ENCODE results near the gene ARHGAP33.
"Not testable (repeated sequence)": the region's sequence is repeated elsewhere in the genome, so short reads cannot be mapped to it uniquely, and the experiment has no call there.

ARHGAP33 gene

DNA sequence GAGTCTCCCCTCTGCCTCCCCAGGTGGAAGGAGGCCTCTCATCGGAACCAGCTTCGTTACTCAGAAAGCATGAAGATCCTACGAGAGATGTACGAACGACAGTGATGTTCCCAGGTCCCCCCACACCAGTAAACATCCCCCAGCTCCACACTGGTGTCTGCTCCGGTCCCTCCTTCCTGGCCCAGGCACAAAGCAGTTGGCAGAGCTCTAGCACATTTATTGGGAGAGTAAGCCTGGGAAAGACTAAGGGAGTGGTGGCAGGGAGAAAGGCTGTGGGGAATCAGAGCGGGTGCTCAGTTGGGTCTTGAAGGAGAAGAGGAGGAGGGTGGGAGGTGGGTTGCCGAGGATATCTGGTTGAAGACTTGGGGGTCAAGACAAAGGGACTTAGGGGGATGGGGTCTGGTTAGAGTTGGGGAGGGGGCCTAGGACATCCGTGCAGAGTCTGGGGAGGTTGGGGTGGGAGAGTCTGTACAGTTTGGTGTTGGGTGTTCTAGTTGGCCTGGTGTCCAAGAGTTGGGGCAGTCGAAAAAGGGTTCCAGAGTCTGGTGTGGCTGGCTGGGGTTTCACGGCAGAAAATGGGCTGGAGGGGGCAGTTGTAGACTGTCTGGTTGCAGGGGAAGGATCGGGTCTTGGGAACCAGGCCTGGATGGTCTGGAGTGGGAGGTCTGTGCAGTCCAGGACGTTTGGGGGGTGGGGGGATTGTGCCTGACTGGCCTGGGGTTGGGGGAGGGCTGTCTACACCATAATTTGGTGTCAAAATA, 20.8 kb upstream of the ARHGAP33 start:
- DNase-seq (ENCODE audit: insufficient read length, low spot score), result no peak
- FAIRE-seq, result no peak

DNA sequence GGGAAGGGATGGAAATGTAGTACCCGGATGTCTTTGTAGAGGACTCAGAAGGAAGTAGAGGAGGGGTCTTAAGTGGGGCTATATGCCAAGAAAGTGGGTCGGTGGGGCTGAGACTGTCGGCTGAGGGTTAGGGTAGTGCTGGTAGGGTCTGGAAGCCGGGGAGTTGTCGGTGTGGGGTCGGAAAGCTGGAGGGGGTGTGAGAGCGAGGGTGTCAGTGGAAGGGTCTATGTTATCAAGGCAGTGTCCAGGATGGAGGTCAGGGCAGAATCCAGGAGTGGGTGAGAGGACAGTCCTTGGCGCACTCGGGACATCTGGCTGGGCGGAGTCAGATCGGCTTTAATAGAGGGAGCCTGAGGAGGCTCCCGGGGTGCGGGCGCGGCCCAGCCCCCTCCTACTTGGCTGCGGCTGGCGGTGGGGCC, 20.2 kb upstream of the ARHGAP33 start:
- DNase-seq (ENCODE audit: insufficient read length, low spot score), result no peak
- FAIRE-seq, result no peak

DNA sequence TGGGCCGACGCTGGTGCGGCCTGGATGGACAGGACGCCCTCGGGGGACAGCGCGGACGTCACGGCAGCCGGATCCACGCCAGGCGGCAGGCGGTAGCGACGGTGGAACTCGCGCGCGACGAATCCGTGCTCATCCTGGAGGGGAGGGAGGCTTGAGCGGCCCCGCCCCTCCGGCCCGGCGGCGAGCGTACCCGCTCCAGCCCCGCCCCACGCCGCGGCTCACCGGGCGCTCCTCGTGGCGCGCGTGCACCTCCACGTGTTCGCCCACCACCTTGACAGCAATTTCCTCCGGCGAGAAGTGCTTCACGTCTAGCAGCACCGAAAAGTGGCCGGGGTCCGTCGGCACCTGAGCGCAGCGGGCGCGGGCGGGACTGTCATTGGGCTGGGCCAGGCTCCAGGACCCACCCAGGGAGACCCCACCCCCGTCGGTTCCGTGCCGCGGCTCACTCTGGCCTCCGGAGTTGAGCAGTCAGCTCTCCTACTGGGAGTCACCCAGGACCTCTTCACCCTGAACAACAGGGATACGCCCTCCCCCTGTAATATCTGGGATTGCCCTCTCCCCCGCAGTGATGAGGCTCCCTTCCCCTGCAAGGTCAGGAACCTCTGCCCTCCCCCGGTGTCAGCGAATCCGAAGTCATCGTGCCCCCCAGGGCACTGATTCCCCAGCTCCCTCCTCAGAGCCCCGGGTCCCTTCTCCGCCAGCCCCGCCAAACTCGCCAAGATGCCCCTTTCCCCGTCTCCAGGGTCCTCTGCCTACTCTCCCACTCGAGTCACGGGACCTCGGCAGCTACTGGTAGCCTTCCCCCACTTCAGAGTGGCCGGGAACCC, 19.6 kb upstream of the ARHGAP33 start:
- DNase-seq (ENCODE audit: insufficient read length, low spot score) (no peak), FAIRE-seq (no peak)

DNA sequence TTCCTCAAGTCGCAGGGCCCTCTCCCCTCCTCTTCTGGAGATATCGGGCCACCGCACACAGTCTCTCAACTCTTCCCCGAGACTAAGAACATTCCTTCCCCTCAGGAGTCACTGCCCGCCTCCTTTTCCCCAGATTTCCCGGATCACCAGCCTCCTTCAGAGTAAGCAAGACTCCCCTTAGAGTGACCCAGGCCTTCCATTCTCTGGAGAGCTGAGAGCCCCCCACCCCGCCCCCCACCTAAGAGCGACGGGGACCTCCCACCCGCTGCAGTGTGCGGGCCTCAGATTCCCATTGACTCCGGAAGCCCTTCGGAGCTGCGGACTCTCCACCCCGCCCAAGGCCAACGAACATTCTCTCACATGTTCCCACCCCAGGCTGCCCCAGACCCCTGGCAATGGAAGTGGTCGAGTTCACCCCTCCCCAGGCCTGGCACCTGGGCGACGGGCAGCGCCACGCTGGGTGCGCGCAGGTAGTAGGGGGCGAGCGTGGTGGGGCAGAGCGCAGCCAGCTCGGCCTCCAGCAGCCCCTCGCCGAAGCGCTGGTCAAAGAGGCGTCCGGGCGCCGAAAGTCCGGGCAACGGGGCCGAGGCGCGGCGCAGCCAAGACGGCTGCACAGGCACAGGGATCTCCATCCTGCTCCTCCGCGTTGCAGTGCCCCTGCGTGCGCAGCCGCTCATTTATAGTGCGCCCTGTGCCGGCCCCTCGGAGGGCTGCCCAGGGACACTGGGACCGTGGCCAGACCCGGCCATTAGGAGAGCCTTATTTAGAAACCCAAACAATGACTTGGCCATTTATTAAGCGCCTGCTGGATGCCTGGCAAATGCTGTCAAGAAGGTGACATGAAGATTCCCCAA, 18.8 kb upstream of the ARHGAP33 start, which contains the start of gene HSPB6:
Gene HSPB6 (minus strand): TSS at position 653 of the 854 bp plus-strand sequence. CDS start 21 bp downstream, at position 632.
- FAIRE-seq (no peak), DNase-seq (ENCODE audit: insufficient read length, low spot score) (no peak)

DNA sequence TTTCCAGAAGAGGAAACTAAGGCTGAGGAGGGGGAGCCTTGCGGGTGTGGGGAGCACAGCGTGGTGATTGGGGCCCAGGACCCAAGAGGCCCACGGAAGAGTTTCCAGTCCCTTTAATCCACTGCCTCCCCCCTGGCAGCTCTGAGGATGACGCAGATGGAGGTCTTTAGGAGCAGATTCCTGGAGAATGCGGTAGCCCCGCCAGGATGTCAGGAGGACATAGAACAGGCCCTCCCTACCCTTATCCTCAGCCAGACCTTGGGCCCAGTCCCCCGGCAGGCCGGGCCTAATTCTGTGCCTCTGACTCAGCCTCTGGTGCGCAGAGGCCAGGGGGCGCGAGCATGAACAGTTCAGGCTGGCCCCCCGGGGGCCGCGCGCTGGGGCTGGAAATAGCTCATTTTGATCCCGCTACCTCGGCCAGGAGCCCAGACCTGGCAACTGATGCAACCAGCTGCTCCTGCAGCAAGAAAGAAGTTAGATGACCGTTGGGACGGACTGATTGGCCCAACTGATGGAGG, 18.1 kb upstream of the ARHGAP33 start:
- FAIRE-seq, result no peak

DNA sequence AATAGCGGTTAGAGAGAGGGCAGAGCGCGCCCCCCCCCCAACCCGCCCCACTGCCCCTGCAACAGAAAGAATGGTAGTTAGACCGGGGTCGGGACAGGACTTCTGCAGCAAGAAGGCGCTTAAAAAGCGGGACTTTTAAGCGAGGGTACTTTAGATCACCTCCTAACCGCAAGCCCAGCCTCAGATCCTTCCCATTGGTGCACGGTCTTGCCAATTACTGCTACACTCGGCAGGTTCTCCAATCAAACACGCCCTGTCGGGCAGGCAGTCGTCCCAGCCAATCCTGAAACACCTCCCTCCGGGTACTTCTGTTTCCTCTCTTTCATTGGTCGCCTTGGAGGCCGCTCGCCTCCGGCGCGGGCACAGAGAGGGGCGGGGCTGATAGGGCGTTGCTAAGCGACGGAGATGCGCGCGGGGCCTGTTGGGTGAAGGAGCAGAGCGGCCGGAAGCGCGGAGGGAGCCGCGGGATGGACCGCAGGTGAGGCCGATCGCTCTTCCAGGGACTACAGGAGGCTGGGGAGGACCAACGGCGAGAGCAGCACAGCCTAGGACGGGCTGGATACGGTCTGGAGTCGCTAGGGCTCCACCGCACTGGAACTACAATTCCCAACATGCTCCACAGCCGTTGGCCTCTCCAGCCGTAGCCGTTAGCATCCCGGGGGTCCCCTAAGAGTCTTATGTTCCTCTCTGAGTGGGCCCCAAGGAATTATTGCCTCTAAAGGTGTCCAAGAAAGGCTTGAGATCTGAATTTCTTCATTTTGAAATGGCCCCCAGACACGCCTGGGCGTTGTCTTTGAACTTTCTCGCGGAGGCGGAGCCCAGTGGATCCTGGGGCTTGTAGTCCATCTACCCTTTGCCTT, 17.4 kb upstream of the ARHGAP33 start, which contains the start of gene PROSER3:
Gene PROSER3 (plus strand): TSS at position 428 of the 860 bp plus-strand sequence. CDS start 40 bp downstream, at position 468.
- FAIRE-seq (peak; percentile 100), DNase-seq (ENCODE audit: insufficient read length, low spot score) (peak; percentile 98)

More for the DNA sequence above, 18.1 kb upstream of the ARHGAP33 start:
- no peak for DNase-seq (ENCODE audit: insufficient read length, low spot score)

DNA sequence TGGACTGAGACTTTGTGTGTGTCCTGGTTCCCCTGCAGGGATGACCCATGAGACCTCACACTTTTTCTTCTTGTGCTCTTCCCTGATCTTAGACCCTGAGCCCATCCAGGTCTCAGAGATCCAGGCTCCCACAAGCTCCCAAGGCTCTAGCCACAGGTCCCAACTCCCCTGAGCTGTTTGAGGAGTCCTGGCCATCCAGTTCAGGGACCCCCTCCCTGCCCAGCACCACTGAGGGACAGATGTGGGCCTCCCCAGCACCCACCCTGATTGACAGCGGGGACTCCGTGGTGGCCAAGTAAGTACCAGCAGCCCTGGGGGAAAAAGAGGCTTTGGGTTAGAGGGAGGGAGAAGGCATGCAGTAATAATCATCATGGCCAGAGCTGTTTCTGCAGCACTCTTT, 15.7 kb upstream of the ARHGAP33 start:
- no peak for FAIRE-seq
- no peak for DNase-seq (ENCODE audit: insufficient read length, low spot score)

DNA sequence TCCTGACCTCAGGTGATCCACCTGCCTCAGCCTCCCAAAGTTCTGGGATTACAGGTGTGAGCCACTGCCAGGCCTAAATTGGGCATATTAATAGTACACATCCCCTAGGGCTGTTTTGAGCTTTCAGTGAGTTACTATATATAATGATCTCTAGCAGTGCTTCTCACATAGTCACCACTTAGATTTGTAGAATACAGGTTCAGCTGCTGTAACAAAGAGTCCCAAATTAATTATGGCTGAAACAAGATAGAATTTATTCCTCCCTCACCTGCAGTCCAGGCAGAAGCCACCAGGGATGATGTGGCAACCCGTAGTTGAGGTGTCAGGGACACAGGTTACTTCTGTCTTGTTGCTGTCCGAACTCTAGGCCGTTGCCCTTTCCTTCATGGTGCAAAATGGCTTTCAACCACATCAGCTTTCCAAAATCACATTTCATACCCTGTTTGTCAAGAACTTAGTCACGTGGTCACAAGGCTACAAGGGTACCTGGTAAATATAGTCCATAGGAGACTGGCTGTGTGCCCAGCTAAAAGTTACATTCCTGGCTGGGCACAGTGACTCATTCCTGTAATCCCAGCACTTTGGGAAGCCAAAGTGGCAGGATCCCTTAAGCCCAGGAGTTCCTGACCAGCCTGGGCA, 14.5 kb upstream of the ARHGAP33 start:
- no peak for FAIRE-seq
- DNase-seq (ENCODE audit: insufficient read length, low spot score), result no peak

DNA sequence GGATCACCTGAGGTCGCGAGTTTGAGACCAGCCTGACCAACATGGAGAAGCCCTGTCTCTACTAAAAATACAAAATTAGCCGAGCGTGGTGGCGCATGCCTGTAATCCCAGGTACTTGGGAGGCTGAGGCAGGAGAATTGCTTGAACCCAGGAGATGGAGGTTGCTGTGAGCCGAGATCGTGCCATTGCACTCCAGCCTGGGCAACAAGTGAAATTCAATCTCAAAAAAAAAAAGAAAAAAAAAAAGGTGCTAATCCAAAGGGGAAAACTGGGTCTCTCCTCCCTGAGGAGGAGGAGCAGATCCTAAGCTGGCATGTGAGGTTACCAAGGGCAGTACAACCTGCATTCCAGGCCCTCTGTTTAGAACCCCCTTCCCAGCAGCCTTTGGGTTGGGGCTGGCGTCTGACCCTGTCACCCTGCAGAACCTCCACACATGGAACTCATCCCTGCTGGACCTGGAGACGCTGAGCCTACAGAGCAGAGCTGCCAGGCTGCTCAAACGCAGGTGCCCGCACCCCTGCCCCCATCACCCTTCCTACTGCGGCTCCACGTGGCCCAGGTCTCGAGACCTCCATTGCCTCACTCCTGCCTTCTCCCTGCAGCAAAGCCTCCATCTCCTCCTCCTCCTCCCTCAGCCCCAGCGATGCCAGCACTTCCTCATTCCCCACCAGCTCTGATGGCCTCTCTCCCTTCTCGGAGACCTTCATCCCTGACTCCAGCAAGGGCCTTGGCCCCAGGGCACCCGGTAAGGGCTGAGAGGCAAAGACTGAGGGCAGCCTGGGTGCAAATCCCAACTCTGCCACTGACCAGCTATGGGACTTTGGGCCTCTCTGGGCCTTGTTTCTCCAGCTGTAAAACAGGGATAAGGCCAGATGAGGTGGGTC, 10.7 kb upstream of the ARHGAP33 start:
- DNase-seq (ENCODE audit: insufficient read length, low spot score) (no peak), FAIRE-seq (no peak)

DNA sequence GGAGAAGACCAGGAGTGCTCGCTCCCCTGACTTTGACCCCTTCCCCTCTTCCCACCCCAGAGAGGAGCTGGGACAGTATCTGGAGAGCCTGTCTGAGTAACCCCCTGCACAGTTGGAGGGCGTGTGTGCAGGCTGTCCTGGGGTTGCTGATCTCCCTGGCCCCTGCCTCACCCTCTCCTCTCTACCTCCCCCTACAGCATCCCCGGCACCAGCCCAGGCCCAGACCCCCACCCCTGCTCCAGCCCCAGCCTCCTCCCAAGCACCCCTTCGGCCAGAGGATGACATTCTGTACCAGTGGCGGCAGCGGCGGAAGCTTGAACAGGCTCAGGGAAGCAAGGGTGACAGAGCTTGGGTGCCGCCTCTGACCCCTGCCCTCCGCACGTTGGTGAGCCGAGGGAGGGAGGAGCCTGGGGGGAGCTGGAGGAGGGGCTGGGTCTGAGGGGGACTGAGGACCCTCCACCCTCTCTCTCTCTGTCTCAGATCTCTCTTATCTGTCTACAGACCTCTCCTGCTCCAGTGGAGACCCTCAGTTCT, 8.7 kb upstream of the ARHGAP33 start:
- FAIRE-seq (no peak), DNase-seq (ENCODE audit: insufficient read length, low spot score) (no peak)

DNA sequence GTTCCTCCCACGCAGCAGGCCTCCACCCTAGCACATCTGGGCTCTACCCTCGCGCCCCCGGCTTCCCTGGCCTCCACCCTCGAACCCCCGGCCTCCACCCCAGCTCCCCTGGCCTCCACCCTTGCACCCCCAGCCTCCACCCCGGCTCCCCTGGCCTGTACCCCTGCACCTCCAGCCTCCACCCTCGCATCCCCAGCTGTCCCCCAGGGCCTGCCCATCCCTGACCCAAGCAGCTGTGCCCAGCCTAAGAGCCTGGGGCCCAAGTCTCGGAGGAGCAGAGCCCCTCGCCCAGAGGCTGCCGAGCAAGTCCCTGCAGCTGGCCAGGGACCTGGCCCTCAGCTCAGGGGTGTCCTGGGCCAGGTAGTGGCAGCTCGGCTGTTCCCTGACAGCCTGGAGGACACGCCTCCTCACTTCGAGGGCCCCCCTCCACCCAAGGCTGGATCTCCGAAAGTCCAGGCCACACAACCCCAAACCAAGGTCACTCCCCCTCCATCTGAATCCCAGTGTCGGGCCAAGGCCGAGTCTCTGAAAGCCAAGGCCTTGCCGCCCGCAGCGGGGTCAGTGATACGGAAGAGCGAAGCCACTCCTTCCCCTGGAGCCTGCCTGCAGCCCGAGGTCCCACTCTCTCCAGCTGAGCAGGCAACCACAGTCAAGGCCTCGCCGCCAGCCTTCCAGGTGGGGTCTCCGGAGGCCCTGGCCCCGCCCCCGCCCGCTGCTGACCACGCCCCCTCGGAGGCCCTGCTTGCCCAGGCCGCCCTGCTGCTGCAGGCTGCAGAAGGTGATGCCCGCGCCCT, 7.9 kb upstream of the ARHGAP33 start:
- no peak for FAIRE-seq
- DNase-seq (ENCODE audit: insufficient read length, low spot score), result no peak

DNA sequence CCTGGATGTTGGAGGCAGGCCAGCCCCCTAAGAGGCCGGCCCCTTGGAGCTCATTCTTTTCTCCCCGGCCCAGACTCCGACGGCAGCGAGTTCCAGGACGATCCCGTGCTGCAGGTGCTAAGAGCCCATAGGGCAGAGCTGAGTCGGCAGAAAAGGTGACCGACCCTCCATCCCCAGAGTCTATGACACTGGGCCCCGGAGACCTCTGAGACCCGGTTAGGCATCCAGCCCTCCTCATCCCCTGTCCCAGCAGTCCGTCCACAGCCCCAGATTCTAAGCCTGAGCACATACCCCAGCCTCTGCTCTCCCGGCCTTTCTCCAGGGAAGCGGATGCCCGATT, 7.3 kb upstream of the ARHGAP33 start:
- FAIRE-seq (no peak), DNase-seq (ENCODE audit: insufficient read length, low spot score) (no peak)

DNA sequence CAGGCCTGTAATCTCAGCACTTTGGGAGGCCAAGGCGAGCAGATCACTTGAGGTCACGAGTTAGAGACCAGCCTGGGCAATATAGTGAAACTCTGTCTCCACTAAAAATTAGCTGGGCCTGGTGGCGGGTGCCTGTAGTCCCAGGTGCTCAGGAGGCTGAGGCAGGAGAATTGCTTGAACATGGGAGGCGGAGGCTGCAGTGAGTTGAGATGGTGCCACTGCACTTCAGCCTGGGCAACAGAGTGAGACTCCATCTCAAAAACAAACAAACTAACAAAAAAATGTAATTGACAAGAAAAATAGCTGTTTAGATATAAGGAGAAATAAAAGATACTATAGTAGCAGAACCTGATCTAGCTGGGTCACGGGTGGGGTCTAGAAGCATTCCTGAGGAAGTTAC, 3.0 kb upstream of the ARHGAP33 start:
- FAIRE-seq; DNase-seq (ENCODE audit: insufficient read length, low spot score): not testable (repeated sequence)

DNA sequence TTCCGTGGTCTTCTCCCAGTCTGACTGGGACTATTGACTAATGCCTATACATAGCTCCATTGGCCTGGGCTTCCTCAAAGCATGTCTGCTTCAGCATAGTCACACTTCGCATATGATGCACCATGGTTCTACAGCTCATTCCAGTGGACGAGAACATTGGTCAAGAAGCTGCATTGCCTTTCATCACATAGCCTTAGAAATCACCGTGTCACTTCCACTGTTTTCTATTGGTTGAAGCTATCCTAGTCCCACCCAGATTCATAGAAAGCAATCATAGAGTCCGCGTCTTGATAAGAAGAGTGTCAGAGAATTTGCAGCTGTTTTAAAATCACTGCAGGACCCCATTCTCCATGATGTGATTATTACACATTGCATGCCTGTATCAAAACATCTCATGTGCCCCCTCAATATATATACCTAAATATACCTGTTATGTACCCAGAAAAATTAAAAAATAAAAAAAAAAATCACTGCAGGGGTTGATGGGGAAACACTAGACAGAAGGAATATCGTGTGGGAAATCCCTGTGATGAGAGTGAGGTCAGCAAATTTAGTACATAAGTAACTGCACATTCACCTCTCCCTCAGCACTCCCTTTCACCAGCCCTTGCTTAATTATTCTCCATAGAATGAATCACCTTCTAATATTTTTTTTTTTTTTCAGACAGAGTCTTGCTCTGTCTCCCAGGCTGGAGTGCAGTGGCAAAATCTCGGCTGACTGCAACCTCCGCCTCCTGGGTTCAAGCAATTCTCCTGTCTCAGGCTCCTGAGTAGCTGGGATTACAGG, 2.2 kb upstream of the ARHGAP33 start:
- FAIRE-seq, result no peak
- DNase-seq (ENCODE audit: insufficient read length, low spot score), result no peak

DNA sequence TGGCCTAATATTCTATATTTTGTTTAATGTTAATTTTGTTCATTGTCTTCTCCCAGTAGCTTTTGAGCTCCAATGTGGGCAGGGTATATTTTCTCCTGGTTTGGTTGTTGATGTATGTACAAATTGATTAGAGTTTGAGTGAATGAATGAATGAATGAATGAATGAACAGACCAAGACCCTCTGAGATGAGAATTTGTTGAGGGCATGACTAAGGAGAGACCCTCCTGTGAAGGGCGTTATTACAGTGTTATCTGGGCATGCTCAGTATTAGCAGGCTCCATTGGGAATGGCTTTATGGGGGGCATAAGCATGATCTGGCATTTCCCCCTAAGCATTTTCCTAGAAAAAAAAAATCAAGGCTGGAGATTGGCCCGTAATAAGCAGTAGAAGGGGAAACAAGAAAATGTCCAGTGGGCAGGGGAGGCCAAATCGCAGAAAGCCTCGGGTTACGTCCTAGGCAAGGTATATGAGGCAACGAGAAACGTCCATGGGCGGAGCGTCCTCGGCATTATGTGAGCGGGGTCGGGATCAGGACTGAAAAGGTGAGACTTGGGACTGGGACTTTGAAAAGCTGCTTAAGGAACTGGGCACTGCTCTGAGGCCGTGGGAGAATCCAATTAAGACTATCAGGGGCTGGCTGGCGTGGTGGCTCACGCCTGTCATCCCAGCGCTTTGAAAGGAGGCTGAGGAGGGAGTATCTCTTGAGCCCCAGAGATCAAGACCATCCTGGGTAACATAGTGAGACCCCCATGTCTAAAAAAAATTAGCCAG, 904 bp upstream of the ARHGAP33 start:
- DNase-seq (ENCODE audit: insufficient read length, low spot score) (no peak), FAIRE-seq (no peak)

DNA sequence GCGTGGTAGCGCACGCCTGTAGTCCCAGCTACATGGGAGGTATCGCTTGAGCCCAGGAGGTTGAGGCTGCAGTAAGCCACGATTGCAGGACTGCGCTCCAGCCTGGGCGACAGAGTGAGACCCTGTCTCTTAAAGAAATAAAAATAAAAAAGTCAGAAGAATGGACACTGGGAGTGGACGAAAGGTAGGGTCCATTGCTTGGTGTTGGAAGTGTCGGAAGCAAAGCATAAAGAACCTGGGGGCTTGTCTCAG, 392 bp upstream of the ARHGAP33 start:
- DNase-seq (ENCODE audit: insufficient read length, low spot score) (no peak), FAIRE-seq (no peak)
